Right lobe of liver (tissue), 6 donors: Measurements from ENCODE around the gene SMIM9. TPM values are rescaled to one million over a fixed set of nuclear protein-coding genes. Genes with fewer than 3 reads are reported as not detected.

Experiments
- ATAC-seq, 4 donors: fragments of 200-7000 bp; cut with Tn5 transposase; one replicate each; pipeline ENCODE4 v1.9.1; 2020; ENCODE audit warnings: mild to moderate bottlenecking in 4 of 4, moderate library complexity in 4 of 4
- DNase-seq, 3 donors: peaks; one replicate each; pipeline ENCODE4 v3.0.0-alpha.2; 2020
- H3K27ac ChIP-seq, 3 donors: fragments of 200-600 bp; one replicate each; pipeline ENCODE4 v1.8.0; 2022
- H3K27me3 ChIP-seq, 2 donors: fragments of 200-600 bp; one replicate each; pipeline ENCODE4 v1.8.0; 2022
- H3K36me3 ChIP-seq, 4 donors: fragments of 200-600 bp; sonication (generic) in 1 of 4; one replicate each; pipeline versions ENCODE4 v1.5.1 to v1.8.0; 2017 to 2022; ENCODE audit warnings: control low read depth in 1 of 4
- H3K4me1 ChIP-seq, 4 donors: fragments of 200-600 bp; sonication (generic) in 1 of 4; one replicate each; pipeline versions ENCODE4 v1.5.1 to v1.8.0; 2017 to 2022; ENCODE audit warnings: control low read depth in 1 of 4
- H3K4me3 ChIP-seq, 3 donors: fragments of 200-600 bp; one replicate each; pipeline ENCODE4 v1.8.0; 2022
- H3K9me3 ChIP-seq, 4 donors: fragments of 200-600 bp; sonication (generic) in 1 of 4; one replicate each; pipeline versions ENCODE4 v1.5.1 to v1.8.0; 2017 to 2022; ENCODE audit warnings: control low read depth in 1 of 4
- CTCF ChIP-seq, 4 donors: fragments of 200-600 bp in 3 of 4; fragments of 450-650 bp in 1 of 4; IDR thresholded peaks; one replicate each; pipeline versions ENCODE4 v1.5.1 to v1.8.0; 2016 to 2022; ENCODE audit warnings: antibody characterized with exemption in 4 of 4, mild to moderate bottlenecking in 2 of 4
- POLR2A ChIP-seq: fragments of 450-650 bp; IDR thresholded peaks from one replicate; pipeline ENCODE4 v1.6.1; 2017; ENCODE audit warnings: antibody characterized with exemption, mild to moderate bottlenecking
- WGBS: methylation state at CpG from one replicate; pipeline ENCODE4 v1.1.6; 2018; ENCODE audit warnings: low coverage, low lambda C conversion rate; ENCODE audit not compliant: insufficient coverage; ENCODE audit errors: missing lambda C conversion rate; 5-methylcytosine and 5-hydroxymethylcytosine counted together
- intact Hi-C, 2 donors: fragments of 100-400 bp; cut with DNase I; formaldehyde crosslinking; loops; one replicate each; pipeline versions ENCODE4 v1.11.2 to v1.14.1; 2022
- total RNA-seq, 6 experiments: library from RNA; depleted of rRNA in 2 of 6; stranded (reverse); fragments of >200 nt in 2 of 6; fragmentation: NEBNext Ultra II Directional in 3 of 6; extraction: Animal tissue kit (Norgen Biotek cat#: 25700) in 3 of 6; gene quantifications; one replicate each; pipeline versions ENCODE4 v1.1.0 to v1.2.4, GENCODE V29; 2016 to 2023
- donor health status: DM: no; HTN: yes; CAD: no.
- donor health status: DM: no; HTN: no; CAD: no.
- donor health status: DM: no; HTN: no; CAD: no.
- donor health status: DM: no; HTN: yes; CAD: no.
- donor health status: DM: no; HTN: yes; CAD: no.

Gene SMIM9
- total RNA-seq, 6 experiments from 2014 or later: not detected

- Histone ChIP-seq H3K9me3 (no peaks in the 10 kb centered on the region), H3K27me3 (no peaks in the 10 kb centered on the region), H3K4me3 (no peak overlapping the region), H3K27ac (no peak overlapping the region), H3K36me3 (no peaks in the 10 kb centered on the region), H3K4me1 (no peaks in the 10 kb centered on the region)
- 36% methylated on average over 5 of the region's 5 CpGs for WGBS
- no peak for TF ChIP-seq POLR2A
- no peak for TF ChIP-seq CTCF (IDR thresholded peaks at IDR 0.05)
- ATAC-seq (peak in 2 of 4 donors; percentile 27 to 39), DNase-seq (no peak)
- intact Hi-C loops: no loop called here
Measured at GRCh38 chrX:154815274-154815818, 19.1 kb downstream of the SMIM9 start.

- Histone ChIP-seq H3K36me3 (no peaks in the 10 kb centered on the region), H3K27me3 (no peaks in the 10 kb centered on the region), H3K27ac (no peak overlapping the region), H3K4me1 (no peaks in the 10 kb centered on the region), H3K9me3 (no peaks in the 10 kb centered on the region), H3K4me3 (no peak overlapping the region)
- no peak for ATAC-seq
- no peak for DNase-seq
- 18% methylated on average over 1 of the region's 1 CpG for WGBS
- intact Hi-C loops: no loop called here
- TF ChIP-seq CTCF (IDR thresholded peaks at IDR 0.05) (no peak), POLR2A (no peak)
Measured at GRCh38 chrX:154813801-154814200, 20.7 kb downstream of the SMIM9 start.

- Histone ChIP-seq H3K27me3 (no peaks in the 10 kb centered on the region), H3K4me1 (no peaks in the 10 kb centered on the region)
- WGBS: 55% methylated on average over 2 of the region's 2 CpGs
Measured at GRCh38 chrX:154812341-154813101, 21.9 kb downstream of the SMIM9 start.

GRCh38 chrX:154809939-154810665 lies 24.4 kb downstream of the SMIM9 start:
- no peaks in the 10 kb centered on the region for H3K27me3 ChIP-seq
- no peak overlapping the region for H3K4me3 ChIP-seq
- intact Hi-C loops: no loop called here
- H3K9me3 ChIP-seq: no peaks in the 10 kb centered on the region
- H3K4me1 ChIP-seq: no peaks in the 10 kb centered on the region
- DNase-seq (no peak), ATAC-seq (no peak)
- no peak overlapping the region for H3K27ac ChIP-seq
- TF ChIP-seq POLR2A (no peak), CTCF (IDR thresholded peaks at IDR 0.05) (no peak)
- H3K36me3 ChIP-seq: no peaks in the 10 kb centered on the region
- WGBS: 67% methylated on average over 1 of the region's 1 CpG

More at GRCh38 chrX:154812341-154813101, 21.9 kb downstream of the SMIM9 start:
- ATAC-seq (no peak), DNase-seq (no peak)
- no peak overlapping the region for H3K27ac ChIP-seq
- TF ChIP-seq CTCF (IDR thresholded peaks at IDR 0.05): no peak
- no peak for TF ChIP-seq POLR2A
- intact Hi-C loops: no loop called here
- H3K36me3 ChIP-seq: no peaks in the 10 kb centered on the region
- H3K4me3 ChIP-seq: no peak overlapping the region
- no peaks in the 10 kb centered on the region for H3K9me3 ChIP-seq
